Ovary (tissue), 9 donors: ENCODE results near the gene VCP. TPM values are rescaled to one million over a fixed set of nuclear protein-coding genes. Genes with fewer than 3 reads are reported as not detected.

Experiments
- DNase-seq, 5 donors: peaks; one replicate each; pipeline ENCODE4 v3.0.0-alpha.2; 2019 to 2020
- H3K27ac ChIP-seq, 2 donors: fragments of 200-600 bp; one replicate each; pipeline versions ENCODE4 v1.5.1 to v1.8.0; 2019 to 2022
- H3K27me3 ChIP-seq: fragments of 200-600 bp; one replicate; pipeline ENCODE4 v1.8.0; 2022
- H3K36me3 ChIP-seq: fragments of 200-600 bp; sonication (generic); one replicate; pipeline ENCODE4 v1.5.1; 2019
- H3K4me1 ChIP-seq: one replicate; pipeline ENCODE4 v1.8.1; 2013; ENCODE audit warnings: mild to moderate bottlenecking, moderate library complexity; ENCODE audit not compliant: insufficient read depth
- H3K4me3 ChIP-seq: fragments of 200-600 bp; sonication (generic); one replicate; pipeline ENCODE4 v1.5.1; 2017
- H3K9me3 ChIP-seq, 2 donors: fragments of 200-600 bp in 1 of 2; sonication (generic) in 1 of 2; one replicate each; pipeline versions ENCODE4 v1.5.1 to v1.8.1; 2013 to 2019; ENCODE audit warnings: mild to moderate bottlenecking in 1 of 2, moderate library complexity in 1 of 2
- EP300 ChIP-seq: sonication (generic); formaldehyde crosslinking; IDR thresholded peaks from one replicate; pipeline ENCODE4 v1.6.1; 2017; ENCODE audit warnings: antibody characterized with exemption
- POLR2A ChIP-seq: fragments of 450-650 bp; IDR thresholded peaks from one replicate; pipeline ENCODE4 v1.6.1; 2017; ENCODE audit warnings: antibody characterized with exemption, mild to moderate bottlenecking, moderate library complexity
- WGBS, 3 donors: extraction: QIAGEN DNeasy Blood & Tissue Kit in 1 of 3; methylation state at CpG; one replicate each; pipeline versions ENCODE4 v1.1.5 to v1.1.7; 2013 to 2017; 5-methylcytosine and 5-hydroxymethylcytosine counted together
- intact Hi-C, 4 donors: fragments of 100-400 bp; cut with DNase I; formaldehyde crosslinking; loops; one replicate each; pipeline versions ENCODE4 v1.11.0 to v1.15.1; 2022 to 2023
- polyA plus RNA-seq, 2 donors: library from polyadenylated mRNA; stranded (reverse); fragments of 200-250 nt in 1 of 2; fragments of 350-450 nt in 1 of 2; fragmentation: Illumina TruSeq in 1 of 2; extraction: RNeasy Lipid Tissue Mini Kit (QIAGEN cat#74804) in 1 of 2; gene quantifications; one replicate each; pipeline ENCODE4 v1.2.3, GENCODE V29; 2013 to 2014
- total RNA-seq, 7 donors: library from RNA; depleted of rRNA in 2 of 7; stranded (reverse); fragments of >200 nt in 2 of 7; fragmentation: NEBNext Ultra II Directional in 3 of 7; extraction: Animal tissue kit (Norgen Biotek cat#: 25700) in 3 of 7; gene quantifications; one replicate each; pipeline versions ENCODE4 v1.1.0 to v1.2.4, GENCODE V29; 2016 to 2023
- TF ChIP-seq, protein P1 (sequence below), 3 donors: fragments of 450-650 bp in 2 of 3; fragments of 200-600 bp in 1 of 3; IDR thresholded peaks; one replicate each; pipeline versions ENCODE4 v1.5.1 to v1.8.0; 2016 to 2022; ENCODE audit warnings: antibody characterized with exemption in 3 of 3, mild to moderate bottlenecking in 1 of 3
- donor health status: DM: no; HTN: no; CAD: no; lungs with moderate emphysema.
- donor health status: DM: no; HTN: no; CAD: no.
- donor health status: Bipolar disorder and iron deficiency.
- donor health status: DM: yes; HTN: yes; CAD: no.
- donor health status: DM: no; HTN: no; CAD: no.
- donor health status: DM: yes; HTN: yes; CAD: no.

VCP gene
- total and polyA plus RNA-seq, 9 donors = 78.0 to 276 (median 149) TPM

GRCh38 chr9:35076848-35077247 lies 4.4 kb upstream of the VCP start:
- no peaks in the 10 kb centered on the region for H3K27me3 ChIP-seq
- DNase-seq = no peak
- peaks cover 10% of the 10 kb centered on the region for H3K4me1 ChIP-seq
- 88 to 93% (median 89%) methylated on average over 4 of the region's 4 CpGs for WGBS, 3 donors
- H3K27ac ChIP-seq = no peak overlapping the region
- no peaks in the 10 kb centered on the region for H3K9me3 ChIP-seq
- no peaks in the 10 kb centered on the region for H3K36me3 ChIP-seq
- TF ChIP-seq, protein P1, sequence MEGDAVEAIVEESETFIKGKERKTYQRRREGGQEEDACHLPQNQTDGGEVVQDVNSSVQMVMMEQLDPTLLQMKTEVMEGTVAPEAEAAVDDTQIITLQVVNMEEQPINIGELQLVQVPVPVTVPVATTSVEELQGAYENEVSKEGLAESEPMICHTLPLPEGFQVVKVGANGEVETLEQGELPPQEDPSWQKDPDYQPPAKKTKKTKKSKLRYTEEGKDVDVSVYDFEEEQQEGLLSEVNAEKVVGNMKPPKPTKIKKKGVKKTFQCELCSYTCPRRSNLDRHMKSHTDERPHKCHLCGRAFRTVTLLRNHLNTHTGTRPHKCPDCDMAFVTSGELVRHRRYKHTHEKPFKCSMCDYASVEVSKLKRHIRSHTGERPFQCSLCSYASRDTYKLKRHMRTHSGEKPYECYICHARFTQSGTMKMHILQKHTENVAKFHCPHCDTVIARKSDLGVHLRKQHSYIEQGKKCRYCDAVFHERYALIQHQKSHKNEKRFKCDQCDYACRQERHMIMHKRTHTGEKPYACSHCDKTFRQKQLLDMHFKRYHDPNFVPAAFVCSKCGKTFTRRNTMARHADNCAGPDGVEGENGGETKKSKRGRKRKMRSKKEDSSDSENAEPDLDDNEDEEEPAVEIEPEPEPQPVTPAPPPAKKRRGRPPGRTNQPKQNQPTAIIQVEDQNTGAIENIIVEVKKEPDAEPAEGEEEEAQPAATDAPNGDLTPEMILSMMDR (IDR thresholded peaks at IDR 0.05) = no peak
- intact Hi-C loops = loop anchor here in 1 of 4 donors (10.0 kb wide), 1 partner anchor 82 kb away; no protein-coding TSS in a partner anchor
- no peak overlapping the region for H3K4me3 ChIP-seq

GRCh38 chr9:35075358-35075757 lies 2.9 kb upstream of the VCP start:
- no peak overlapping the region for H3K4me3 ChIP-seq
- TF ChIP-seq POLR2A (no peak), EP300 (no peak)
- TF ChIP-seq, protein P1 (IDR thresholded peaks at IDR 0.05) = no peak
- H3K27me3 ChIP-seq = no peaks in the 10 kb centered on the region
- H3K36me3 ChIP-seq = no peaks in the 10 kb centered on the region
- 91 to 95% (median 94%) methylated on average over 4 of the region's 4 CpGs for WGBS, 3 donors
- no peaks in the 10 kb centered on the region for H3K9me3 ChIP-seq
- H3K4me1 ChIP-seq = peaks cover 12% of the 10 kb centered on the region
- no peak overlapping the region for H3K27ac ChIP-seq
- intact Hi-C loops = loop anchor here in 1 of 4 donors (10.0 kb wide), 1 partner anchor 81 kb away; no protein-coding TSS in a partner anchor
- DNase-seq = no peak

- no peaks in the 10 kb centered on the region for H3K36me3 ChIP-seq
- intact Hi-C loops = loop anchor here in 2 of 4 donors (5.0 to 10.0 kb wide), 3 partner anchors 38 to 80 kb away; no protein-coding TSS in a partner anchor
- no peak for DNase-seq
Measured at GRCh38 chr9:35074791-35075190, 2.4 kb upstream of the VCP start.

DNA sequence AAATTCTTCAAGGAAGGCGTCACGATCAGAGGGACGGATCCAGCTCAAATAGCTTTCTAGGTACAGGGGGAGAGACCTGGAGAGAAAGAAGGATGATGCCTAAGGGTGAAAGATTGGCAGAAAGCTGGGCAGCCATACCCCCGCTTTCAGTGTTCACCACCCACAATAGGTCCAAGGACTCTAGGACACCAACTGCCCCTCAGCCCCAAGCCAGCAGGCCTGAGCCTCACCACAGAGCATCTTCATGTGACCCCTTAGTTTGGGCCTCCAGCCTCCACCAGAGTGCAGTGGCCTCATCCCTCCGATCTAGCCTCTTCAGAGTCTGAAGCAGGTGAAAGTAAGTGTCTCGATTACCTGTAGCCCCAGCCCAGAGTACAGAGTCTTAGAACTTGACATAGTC lies 1.7 kb upstream of the VCP start:
- no peak for TF ChIP-seq EP300
- TF ChIP-seq POLR2A = no peak
- TF ChIP-seq, protein P1 (IDR thresholded peaks at IDR 0.05) = no peak
- intact Hi-C loops = loop anchor here in 2 of 4 donors (5.0 to 10.0 kb wide), 3 partner anchors 38 to 79 kb away; no protein-coding TSS in a partner anchor
- H3K9me3 ChIP-seq = no peaks in the 10 kb centered on the region
- WGBS, 3 donors = 94 to 96% (median 95%) methylated on average over 6 of the region's 6 CpGs
- H3K4me3 ChIP-seq = no peak overlapping the region
- H3K27ac ChIP-seq = no peak overlapping the region
- H3K4me1 ChIP-seq = peaks cover 14% of the 10 kb centered on the region
- no peak for DNase-seq
- H3K27me3 ChIP-seq = no peaks in the 10 kb centered on the region
- H3K36me3 ChIP-seq = no peaks in the 10 kb centered on the region

More at GRCh38 chr9:35074791-35075190, 2.4 kb upstream of the VCP start:
- no peak overlapping the region for H3K27ac ChIP-seq
- no peaks in the 10 kb centered on the region for H3K9me3 ChIP-seq
- no peak overlapping the region for H3K4me3 ChIP-seq
- 91 to 95% (median 93%) methylated on average over 8 of the region's 8 CpGs for WGBS, 3 donors
- H3K27me3 ChIP-seq = no peaks in the 10 kb centered on the region
- H3K4me1 ChIP-seq = peaks cover 16% of the 10 kb centered on the region
- TF ChIP-seq EP300 (no peak), POLR2A (no peak)
- TF ChIP-seq, protein P1 (IDR thresholded peaks at IDR 0.05) = no peak
